Stimulated activated CD4-positive, alpha-beta T cell treated with anti-CD3 and anti-CD28 coated beads, TNF-alpha, amount 100 ng/mL, for 1 hour (primary cell): ENCODE measurements around the gene ATP5PF.
"Not testable (repeated sequence)": the region's sequence is repeated elsewhere in the genome, so short reads cannot be mapped to it uniquely, and the experiment has no call there.

Experiments
- DNase-seq, 3 donors: peaks; one replicate each; pipeline ENCODE4 v3.0.0-alpha.2; 2020; ENCODE audit warnings: low read depth in 3 of 3, low spot score in 1 of 3

ATP5PF gene

GRCh38 chr21:25732091-25732760 is 2.5 kb downstream of the ATP5PF start:
- no peak for DNase-seq

- DNase-seq = no peak
These were observed 12.1 kb downstream of the ATP5PF start for GRCh38 chr21:25722631-25723030.

GRCh38 chr21:25721987-25722386 is 12.7 kb downstream of the ATP5PF start:
- no peak for DNase-seq

GRCh38 chr21:25717491-25718147 is 17.1 kb downstream of the ATP5PF start:
- no peak for DNase-seq

GRCh38 chr21:25714066-25714465 is 20.6 kb downstream of the ATP5PF start:
- DNase-seq = not testable (repeated sequence)

- DNase-seq = no peak
These were observed 24.2 kb downstream of the ATP5PF start for GRCh38 chr21:25710550-25710949.

GRCh38 chr21:25709684-25710265 is 24.9 kb downstream of the ATP5PF start:
- no peak for DNase-seq

GRCh38 chr21:25708467-25709065 is 26.1 kb downstream of the ATP5PF start:
- DNase-seq = peak; percentile 5 to 19 (median 18)

- no peak for DNase-seq
These were observed 33.2 kb downstream of the ATP5PF start for GRCh38 chr21:25701529-25701928.

GRCh38 chr21:25700741-25701140 is 34.0 kb downstream of the ATP5PF start:
- DNase-seq = no peak

GRCh38 chr21:25695461-25695860 is 39.2 kb downstream of the ATP5PF start:
- not testable (repeated sequence) for DNase-seq

- no peak for DNase-seq
These were observed 42.7 kb downstream of the ATP5PF start for GRCh38 chr21:25691976-25692375.

- DNase-seq = no peak
These were observed 45.5 kb downstream of the ATP5PF start for GRCh38 chr21:25689226-25689625.

GRCh38 chr21:25688275-25689155 is 46.2 kb downstream of the ATP5PF start:
- DNase-seq = no peak

- no peak for DNase-seq
These were observed 46.9 kb downstream of the ATP5PF start for GRCh38 chr21:25687787-25688186.

GRCh38 chr21:25682382-25682781 is 52.3 kb downstream of the ATP5PF start:
- no peak for DNase-seq

- no peak for DNase-seq
These were observed 58.3 kb downstream of the ATP5PF start for GRCh38 chr21:25676451-25676850.
